NCI-H82 treated with DMSO at 0.1 percent for 48 hours (cell line): ENCODE measurements around the gene MT1A.

Source experiments
- DNase-seq: peaks from one replicate; lab custom pipeline; 2025; ENCODE audit not compliant: unreplicated experiment; lab: John Stamatoyannopoulos, UW

The MT1A gene

GRCh38 chr16:56637814-56638750, at the start of gene MT1A:
Gene MT1A (plus strand): TSS chr16:56638666. CDS start chr16:56638739, 73 bp downstream.
- no peak for DNase-seq

GRCh38 chr16:56588781-56589140, 49.7 kb upstream of the MT1A start:
- no peak for DNase-seq

DNA sequence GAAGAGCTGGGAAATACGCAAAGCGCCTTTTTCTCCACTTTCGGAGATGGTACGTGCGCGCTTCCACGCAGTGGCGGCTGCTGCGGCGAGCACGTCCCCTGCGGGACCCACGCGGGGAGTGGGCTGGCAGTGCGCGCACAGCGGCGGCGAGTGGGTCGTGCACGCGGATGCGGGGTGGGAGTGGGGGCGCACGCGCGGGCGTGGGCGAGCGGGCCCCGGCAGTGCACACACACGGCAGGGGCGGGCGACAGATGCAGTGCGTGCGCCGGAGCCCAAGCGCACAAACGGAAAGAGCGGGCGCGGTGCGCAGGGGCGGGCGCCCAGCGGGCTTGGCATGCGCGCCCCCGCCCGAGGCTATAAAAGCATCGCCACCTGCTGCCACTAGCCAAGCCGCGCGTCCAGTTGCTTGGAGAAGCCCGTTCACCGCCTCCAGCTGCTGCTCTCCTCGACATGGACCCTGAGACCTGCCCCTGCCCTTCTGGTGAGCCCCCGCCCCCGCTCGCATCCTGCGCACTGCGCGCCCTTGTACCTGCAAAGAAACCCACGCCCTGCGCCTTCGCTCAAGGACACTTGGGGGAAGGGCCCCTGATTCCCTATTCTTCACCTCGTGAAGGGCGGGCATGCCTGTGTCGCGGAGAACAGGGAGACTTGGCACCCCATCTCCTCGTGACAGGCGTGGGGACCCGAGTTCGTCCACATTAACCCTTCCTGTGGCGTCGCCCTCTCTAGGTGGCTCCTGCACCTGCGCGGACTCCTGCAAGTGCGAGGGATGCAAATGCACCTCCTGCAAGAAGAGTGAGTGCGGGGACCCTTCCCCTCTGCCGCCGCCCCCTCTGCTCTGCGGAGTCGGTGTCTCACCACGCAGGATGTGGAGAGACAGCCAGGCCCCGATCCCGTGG, 49.1 kb upstream of the MT1A start, which contains the start of gene MT3:
TSS of gene MT3 (plus strand) at position 388 of the 899 bp plus-strand sequence. CDS start at position 451, 63 bp downstream.
- no peak for DNase-seq

DNA sequence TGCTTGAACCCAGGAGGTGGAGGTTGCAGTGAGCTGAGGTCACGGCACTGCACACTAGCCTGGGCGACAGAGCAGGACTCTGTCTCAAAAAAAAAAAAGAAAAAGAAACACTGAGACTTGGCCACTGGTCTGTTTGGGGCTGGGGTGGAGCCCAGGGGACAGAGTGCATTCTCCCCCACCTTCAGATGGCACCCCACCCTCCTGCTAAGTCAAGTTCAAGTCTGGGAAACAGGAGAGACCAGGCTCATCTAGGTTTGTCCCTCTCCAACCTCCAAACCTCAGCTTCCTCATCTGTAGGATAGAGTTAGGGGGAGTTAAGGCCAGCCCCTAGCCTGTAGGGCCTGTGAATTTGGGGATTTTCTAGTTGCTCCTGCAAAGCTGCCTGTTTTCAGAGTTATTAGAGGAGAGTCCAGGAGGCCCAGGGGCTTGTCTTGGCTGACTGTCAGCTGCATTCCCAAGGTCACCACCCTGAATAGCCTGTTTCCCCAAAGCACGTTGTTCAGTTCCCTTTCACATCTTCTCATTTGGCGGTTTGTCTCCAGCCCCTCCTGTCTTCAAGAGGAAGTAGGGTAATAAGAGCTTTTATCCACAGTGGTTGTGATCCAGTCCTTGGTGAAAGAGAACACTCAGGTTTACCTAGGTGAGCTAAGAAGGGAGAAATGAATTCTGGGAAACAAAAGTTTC, 46.9 kb upstream of the MT1A start:
- DNase-seq, result no peak

DNA sequence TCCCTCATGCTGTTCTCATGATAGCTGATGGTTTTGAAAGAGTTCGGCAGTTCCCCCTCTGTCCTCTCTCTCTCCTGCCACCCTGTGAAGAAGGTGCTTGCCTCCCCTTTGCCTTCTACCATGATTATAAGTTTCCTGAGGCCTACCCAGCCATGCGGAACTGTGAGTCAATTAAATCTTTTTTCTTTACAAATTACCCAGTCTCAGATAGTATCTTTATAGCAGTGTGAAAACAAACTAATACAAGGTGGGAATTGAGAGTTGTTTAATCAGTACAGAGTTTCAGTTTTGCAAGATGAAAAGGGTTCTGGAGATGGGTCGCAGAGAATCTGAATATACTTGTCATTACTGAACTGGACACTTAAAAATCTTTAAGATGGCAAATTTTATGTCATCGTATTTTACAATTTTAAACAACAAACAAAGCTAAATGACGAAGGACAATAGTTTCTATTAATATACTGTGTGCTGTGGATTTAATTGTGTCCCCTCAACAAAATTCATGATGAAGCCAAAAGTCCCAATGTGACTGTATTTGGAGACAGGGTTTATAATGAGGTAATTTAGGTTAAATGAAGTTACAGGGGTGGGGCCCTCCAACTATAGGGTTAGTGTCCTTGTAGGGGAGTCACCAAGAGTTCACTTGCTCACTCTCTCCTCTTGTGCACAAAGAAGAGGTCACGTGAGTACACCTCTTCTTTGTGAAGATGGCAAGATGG, 44.7 kb upstream of the MT1A start:
- no peak for DNase-seq

GRCh38 chr16:56594292-56594619, 44.2 kb upstream of the MT1A start:
- no peak for DNase-seq

DNA sequence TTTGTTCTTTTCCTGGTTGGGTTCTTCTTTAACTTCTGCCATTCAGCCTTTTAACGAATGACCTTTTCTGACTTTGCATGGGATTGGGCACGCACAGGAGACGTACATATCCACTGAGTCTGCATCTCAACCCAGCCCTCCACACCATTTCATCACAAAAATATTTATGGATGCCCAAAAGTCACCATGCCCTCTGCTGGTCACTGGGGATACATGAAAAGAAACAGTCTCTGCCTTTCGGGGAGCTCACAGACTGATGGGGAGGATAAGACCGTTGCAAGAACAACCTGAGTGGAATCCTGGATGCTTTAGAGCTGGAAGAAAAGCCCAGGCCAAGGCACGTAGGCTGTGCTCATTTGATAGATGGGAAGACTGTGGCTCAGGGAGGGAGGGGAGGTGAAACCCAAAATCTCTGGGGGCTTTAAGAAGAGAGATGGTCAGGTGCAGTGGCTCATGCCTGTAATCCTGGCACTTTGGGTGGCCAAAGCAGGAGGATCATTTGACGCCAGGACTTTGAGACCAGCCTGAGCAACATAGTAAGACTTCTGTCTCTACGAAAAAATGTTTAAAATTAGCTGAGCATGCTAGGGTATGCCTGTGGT, 38.0 kb upstream of the MT1A start:
- no peak for DNase-seq

GRCh38 chr16:56601325-56601724, 37.1 kb upstream of the MT1A start:
- no peak for DNase-seq

- no peak for DNase-seq
These were observed 34.9 kb upstream of the MT1A start for GRCh38 chr16:56603589-56603988.

- no peak for DNase-seq
These were observed 33.5 kb upstream of the MT1A start for GRCh38 chr16:56604966-56605365.

DNA sequence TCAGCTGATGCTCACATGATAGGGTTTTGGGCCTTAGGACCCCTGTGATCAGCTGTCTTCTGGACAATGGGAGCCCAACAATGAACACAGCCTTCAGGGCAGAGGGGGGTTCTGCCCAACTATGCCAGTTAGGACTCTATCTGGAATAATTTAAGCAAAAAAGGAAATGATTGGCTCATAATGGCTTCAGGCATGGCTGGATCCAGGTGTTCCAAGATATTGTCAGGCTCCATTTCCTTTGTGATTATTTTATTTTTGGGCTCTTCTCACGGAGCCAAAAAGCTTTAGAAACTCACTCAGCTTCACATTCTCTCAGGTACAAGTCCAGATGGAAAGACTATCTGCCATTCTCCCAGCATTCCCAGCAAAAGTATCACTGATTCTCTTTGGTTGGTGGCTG, 33.0 kb upstream of the MT1A start:
- no peak for DNase-seq

DNA sequence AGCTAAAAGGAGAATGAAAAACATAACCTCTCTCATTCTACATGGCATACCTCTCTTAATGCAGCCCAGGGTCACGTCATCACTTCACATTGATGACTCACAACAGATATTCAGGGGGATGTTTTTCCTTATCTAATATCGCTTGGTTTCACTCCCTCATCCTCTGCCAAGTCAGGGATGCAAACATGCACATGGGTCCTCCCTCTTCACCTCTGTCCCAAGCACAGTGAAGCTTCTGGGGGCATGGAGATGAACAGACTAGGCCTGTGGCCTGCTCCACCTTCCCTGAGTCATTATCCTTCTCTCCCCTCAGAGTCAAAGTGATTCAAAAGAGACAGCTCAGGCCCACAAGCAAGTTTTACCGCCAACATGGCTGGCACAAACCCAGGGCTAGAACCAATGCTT, 32.4 kb upstream of the MT1A start:
- no peak for DNase-seq

- no peak for DNase-seq
These were observed 31.9 kb upstream of the MT1A start for GRCh38 chr16:56606476-56607108.

DNA sequence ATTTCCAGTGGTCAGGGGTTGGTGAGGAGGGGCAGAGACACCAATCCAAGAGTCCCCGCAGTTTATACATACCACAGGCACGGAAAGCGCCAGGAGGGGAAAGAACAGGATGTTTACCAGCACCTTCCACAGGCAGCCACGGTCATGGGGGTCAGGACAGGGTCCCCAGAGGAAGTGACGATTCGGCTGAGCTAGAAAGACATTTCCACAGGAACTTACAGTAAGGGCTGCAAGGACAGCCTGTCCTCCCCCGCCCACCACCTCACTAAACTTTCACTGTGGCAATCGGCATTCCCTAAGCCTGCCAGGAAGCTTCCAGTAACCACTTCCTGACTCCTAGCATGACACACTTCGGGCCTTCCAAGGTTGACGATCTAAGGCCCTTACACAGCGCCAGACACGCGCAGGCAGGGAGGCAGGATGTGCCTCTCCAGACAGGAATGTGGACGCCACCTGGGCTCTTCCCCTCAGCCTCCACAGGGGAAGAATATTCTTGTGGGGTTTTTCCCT, 31.3 kb upstream of the MT1A start:
- DNase-seq, result no peak

GRCh38 chr16:56607675-56608042, 30.8 kb upstream of the MT1A start:
- DNase-seq, result no peak

GRCh38 chr16:56608043-56608875, 30.2 kb upstream of the MT1A start, which contains the start of gene MT2A:
Gene MT2A (plus strand): TSS chr16:56608584. CDS start chr16:56608656, 72 bp downstream.
- peak; percentile 86 for DNase-seq

DNA sequence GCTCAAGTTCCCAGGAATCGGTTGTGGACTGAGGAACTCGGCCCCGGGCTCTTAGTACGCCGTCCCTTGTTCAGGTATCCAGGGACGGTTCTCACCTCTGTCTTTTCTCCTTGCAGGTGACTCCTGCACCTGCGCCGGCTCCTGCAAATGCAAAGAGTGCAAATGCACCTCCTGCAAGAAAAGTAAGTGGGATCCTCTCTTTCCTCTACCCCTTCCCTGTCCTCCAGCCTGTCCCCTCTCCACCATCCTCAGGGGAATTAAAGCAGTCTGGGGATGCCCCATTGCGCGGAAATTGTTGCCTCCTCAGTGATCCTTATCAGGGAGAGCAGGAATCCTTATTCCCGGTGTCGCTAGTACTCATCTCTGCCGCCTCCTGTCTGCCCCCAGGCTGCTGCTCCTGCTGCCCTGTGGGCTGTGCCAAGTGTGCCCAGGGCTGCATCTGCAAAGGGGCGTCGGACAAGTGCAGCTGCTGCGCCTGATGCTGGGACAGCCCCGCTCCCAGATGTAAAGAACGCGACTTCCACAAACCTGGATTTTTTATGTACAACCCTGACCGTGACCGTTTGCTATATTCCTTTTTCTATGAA, 29.5 kb upstream of the MT1A start:
- no peak for DNase-seq

GRCh38 chr16:56609463-56609921, 29.0 kb upstream of the MT1A start:
- no peak for DNase-seq
